ENCODE data around the gene ZNF710. TPM values are rescaled to one million over a fixed set of nuclear protein-coding genes. Genes with fewer than 3 reads are reported as not detected.

Gene ZNF710
- total and polyA plus RNA-seq, 2 of the 8 experiments (the other 6 are each of a cell fraction or from before 2014, with no cell fraction given): 10.5 to 24.0 TPM

- TF ChIP-seq EP300 (IDR thresholded peaks at IDR 0.05; ENCODE audit: borderline replicate concordance in 1 of 2, low read depth in 2 of 2, low read length in 2 of 2) (no peak), SAP30 (IDR thresholded peaks at IDR 0.05; ENCODE audit: insufficient read depth, insufficient replicate concordance, low read length) (no peak), RFX5 (IDR thresholded peaks at IDR 0.05; ENCODE audit: borderline replicate concordance, low read depth, low read length) (no peak), ASH2L (IDR thresholded peaks at IDR 0.05; ENCODE audit: low read length) (no peak), ZNF274 (IDR thresholded peaks at IDR 0.05; ENCODE audit: borderline replicate concordance, extremely low read depth, low read length) (no peak), RBBP5 (IDR thresholded peaks at IDR 0.05; ENCODE audit: borderline replicate concordance, low read depth, low read length) (no peak)
These were observed 21.2 kb downstream of the ZNF710 start (continued) for GRCh38 chr15:90022345-90022744.

All from H1 (cell line).